ENCODE results near the gene ANTXR1. TPM values are rescaled to one million over a fixed set of nuclear protein-coding genes. Genes with fewer than 3 reads are reported as not detected.

The ANTXR1 gene
- total and polyA plus RNA-seq, 2 of the 8 experiments (the other 6 are each of a cell fraction or from before 2014, with no cell fraction given): 15.8 to 44.3 TPM

- POLR2A ChIA-PET (ENCODE audit: partially characterized antibody): no interaction called here
- Histone ChIP-seq H4K5ac (ENCODE audit: insufficient read length, low read depth, low read length) (no peak overlapping the region), H2BK20ac (ENCODE audit: low read length) (no peak overlapping the region)
- TF ChIP-seq FOSL1 (IDR thresholded peaks at IDR 0.05; ENCODE audit: insufficient read depth, low read depth, low read length): no peak
- TF ChIP-seq RAD21 (IDR thresholded peaks at IDR 0.05 in 1 of 2, conservative IDR thresholded peaks at IDR 0.05 in 1 of 2; ENCODE audit: low read depth in 2 of 2, low read length in 2 of 2): no peak
- no peak for TF ChIP-seq CEBPB (IDR thresholded peaks at IDR 0.05; ENCODE audit: low read depth, low read length)
- TF ChIP-seq TBP (IDR thresholded peaks at IDR 0.05; ENCODE audit: low read depth, low read length): no peak
- no peak for TF ChIP-seq NANOG (IDR thresholded peaks at IDR 0.05; ENCODE audit: insufficient read depth, low read depth, low read length, poor library complexity, severe bottlenecking)
- TF ChIP-seq JUND (IDR thresholded peaks at IDR 0.05; ENCODE audit: low read length): no peak
- TF ChIP-seq SIX5 (IDR thresholded peaks at IDR 0.05; ENCODE audit: low read depth, low read length): no peak
- TF ChIP-seq ZNF274 (IDR thresholded peaks at IDR 0.05; ENCODE audit: borderline replicate concordance, extremely low read depth, low read length): no peak
- no peak for TF ChIP-seq POLR2A (IDR thresholded peaks at IDR 0.05; ENCODE audit: control extremely low read depth in 1 of 2, low read depth in 2 of 2, low read length in 2 of 2)
- TF ChIP-seq KDM1A (IDR thresholded peaks at IDR 0.05; ENCODE audit: borderline replicate concordance, low read length): no peak
- no peak for TF ChIP-seq SP1 (IDR thresholded peaks at IDR 0.05; ENCODE audit: low read depth, low read length)
- no peak for TF ChIP-seq ASH2L (IDR thresholded peaks at IDR 0.05; ENCODE audit: low read length)
- no peak for TF ChIP-seq SRF (IDR thresholded peaks at IDR 0.05; ENCODE audit: low read depth, low read length)
- no peak for TF ChIP-seq ATF2 (IDR thresholded peaks at IDR 0.05; ENCODE audit: low read length)
Measured at GRCh38 chr2:69200107-69200520, 187.1 kb downstream of the ANTXR1 start.

More at GRCh38 chr2:69200107-69200520, 187.1 kb downstream of the ANTXR1 start:
- H4K8ac ChIP-seq (ENCODE audit: extremely low read depth, insufficient read depth, low read length): no peak overlapping the region
- no peak overlapping the region for H2BK12ac ChIP-seq (ENCODE audit: low read depth, low read length)
- H3K23me2 ChIP-seq (ENCODE audit: low read depth, low read length): peaks cover 2% of the 10 kb centered on the region; the same call in 1 of the 2 replicates
- H3K4me2 ChIP-seq (ENCODE audit: insufficient read depth in 1 of 2, low read depth in 2 of 2, low read length in 2 of 2): no peak overlapping the region
- no peaks in the 10 kb centered on the region for H3K79me1 ChIP-seq (ENCODE audit: low read depth, low read length)
- H2BK5ac ChIP-seq (ENCODE audit: low read depth, low read length): no peak overlapping the region
- DNase-seq (ENCODE audit: low read depth in 1 of 2, low spot score in 2 of 2): no peak
- no peak overlapping the region for H2BK15ac ChIP-seq (ENCODE audit: low read length)
- H3K56ac ChIP-seq (replicated peaks; ENCODE audit: insufficient read length, low read depth, low read length): no peak overlapping the region
- H3K9ac ChIP-seq (replicated peaks in 1 of 4; ENCODE audit: extremely low read depth in 1 of 4, low read depth in 3 of 4, low read length in 3 of 4): no peak overlapping the region
- CTCF ChIA-PET (ENCODE audit: partially characterized antibody): interaction anchor here (1.2 to 1.8 kb wide), 2 partner anchors 23 to 41 kb away, joined by 3 to 5 read pairs; no protein-coding TSS in a partner anchor
- H3K4me3 ChIP-seq (ENCODE audit: extremely low read depth in 1 of 4, insufficient read depth in 2 of 4, low read depth in 3 of 4, low read length in 4 of 4): no peak overlapping the region
- H3K4me1 ChIP-seq (replicated peaks in 1 of 4; ENCODE audit: control insufficient read depth in 3 of 4, insufficient read depth in 4 of 4, low read length in 3 of 4): no peaks in the 10 kb centered on the region
- H3K9me3 ChIP-seq (ENCODE audit: insufficient read depth in 2 of 2, low read depth in 1 of 2, low read length in 1 of 2): no peaks in the 10 kb centered on the region
- H3K27me3 ChIP-seq (replicated peaks in 1 of 4; ENCODE audit: control insufficient read depth in 3 of 4, extremely low read depth in 1 of 4, insufficient read depth in 3 of 4, low read length in 3 of 4): no peaks in the 10 kb centered on the region
- H2BK120ac ChIP-seq (replicated peaks; ENCODE audit: low read depth, low read length): no peak overlapping the region
- 93% methylated on average over 6 of the region's 6 CpGs; no CpG with 5 or more reads in 1 of the 2 experiments for WGBS, 2 experiments (ENCODE audit: extremely low coverage in 1 of 2, insufficient coverage in 1 of 2, insufficient read length in 1 of 2, insufficient replicate concordance in 2 of 2, low coverage in 1 of 2, low lambda C conversion rate in 2 of 2, missing lambda C conversion rate in 1 of 2)
- H4K91ac ChIP-seq (replicated peaks; ENCODE audit: insufficient read length, low read length): no peak overlapping the region
- no peak overlapping the region for H3K23ac ChIP-seq (ENCODE audit: insufficient read length)
- H2AFZ ChIP-seq (ENCODE audit: low read length): no peak overlapping the region
- no peak overlapping the region for H2AK5ac ChIP-seq (ENCODE audit: low read depth, low read length)
- H3K27ac ChIP-seq (ENCODE audit: low read depth, low read length): no peak overlapping the region
- no peak for FAIRE-seq
- no peaks in the 10 kb centered on the region for H4K20me1 ChIP-seq (replicated peaks in 1 of 2; ENCODE audit: control insufficient read depth in 1 of 2, insufficient read depth in 2 of 2, low read length in 2 of 2)
- H3K36me3 ChIP-seq (ENCODE audit: control insufficient read depth in 2 of 4, insufficient read depth in 4 of 4, low read length in 3 of 4): no peaks in the 10 kb centered on the region
- H3K14ac ChIP-seq (ENCODE audit: insufficient read length): no peak overlapping the region
- H3K79me2 ChIP-seq (ENCODE audit: control insufficient read depth in 1 of 2, insufficient read depth in 2 of 2, low read length in 2 of 2): no peaks in the 10 kb centered on the region
- no peak overlapping the region for H3K4ac ChIP-seq (replicated peaks; ENCODE audit: insufficient read length, low read depth, low read length)
- no peak overlapping the region for H3K18ac ChIP-seq (ENCODE audit: extremely low read depth, low read length)

Measured in H1 (cell line).